Activated naive CD8-positive, alpha-beta T cell treated with anti-CD3 and anti-CD28 coated beads, Interleukin-2, amount 50 U/mL, for 16 hours (primary cell): ENCODE measurements around the gene CNDP2.
"Not testable (repeated sequence)": the region's sequence is repeated elsewhere in the genome, so short reads cannot be mapped to it uniquely, and the experiment has no call there.

ENCODE experiments used
- DNase-seq: peaks from one replicate; pipeline ENCODE4 v3.0.0-alpha.2; 2020; ENCODE audit warnings: low read depth, low spot score

Gene CNDP2

DNA sequence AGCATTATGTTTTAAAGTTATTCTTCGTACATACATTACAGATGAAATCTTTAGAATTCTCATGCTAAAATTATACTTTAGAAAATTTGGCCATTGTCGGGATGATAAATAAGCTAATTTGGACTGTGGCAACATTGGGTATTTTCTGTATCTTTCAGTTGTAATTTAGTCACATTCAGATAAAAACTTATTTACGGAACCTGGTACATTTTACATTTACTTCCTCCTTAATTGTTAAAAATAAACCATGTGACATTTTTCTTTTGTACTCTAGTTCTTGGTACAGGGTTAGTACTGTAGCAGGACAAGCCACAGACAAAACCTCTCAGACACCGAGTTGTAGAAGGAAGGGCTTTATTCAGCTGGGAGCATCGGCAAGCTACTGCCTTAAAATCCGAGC lies 4.2 kb downstream of the CNDP2 start:
- DNase-seq = no peak

DNA sequence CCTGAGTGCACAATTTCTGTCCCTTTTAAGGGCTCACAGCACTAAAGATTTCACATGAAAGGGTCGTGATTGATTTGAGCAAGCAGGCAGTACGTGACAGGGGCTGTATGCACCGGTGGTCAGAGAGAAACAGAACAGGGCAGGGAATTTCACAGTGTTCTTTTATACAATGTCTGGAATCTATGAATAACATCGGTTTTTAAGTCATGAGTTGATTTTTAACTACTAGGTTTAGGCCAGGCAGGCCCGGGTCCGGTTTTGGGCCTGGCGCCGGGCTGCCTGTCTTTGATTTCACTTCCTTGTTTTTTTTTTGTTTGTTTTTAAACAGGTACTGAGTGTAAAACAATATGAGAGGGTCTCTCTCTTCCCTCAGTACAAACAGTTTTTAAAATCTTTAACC lies 4.6 kb downstream of the CNDP2 start:
- DNase-seq = not testable (repeated sequence)

DNA sequence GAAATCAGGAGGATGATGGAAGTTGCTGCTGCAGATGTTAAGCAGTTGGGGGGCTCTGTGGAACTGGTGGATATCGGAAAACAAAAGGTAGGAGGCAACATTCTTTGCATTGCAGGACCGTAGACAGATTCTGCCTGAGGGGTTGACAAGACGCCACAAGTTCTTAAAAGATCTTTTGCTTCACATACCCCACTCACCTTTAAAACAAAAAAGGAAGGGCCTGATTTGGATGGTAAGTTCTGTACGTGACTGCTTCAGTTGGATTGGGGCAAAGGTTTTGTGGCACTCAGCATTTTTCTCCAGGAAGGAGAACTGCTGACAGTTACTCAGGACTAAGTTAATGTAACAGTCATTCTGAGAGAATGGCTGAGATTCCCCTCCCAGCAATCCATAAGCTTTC lies 5.2 kb downstream of the CNDP2 start:
- no peak for DNase-seq

DNA sequence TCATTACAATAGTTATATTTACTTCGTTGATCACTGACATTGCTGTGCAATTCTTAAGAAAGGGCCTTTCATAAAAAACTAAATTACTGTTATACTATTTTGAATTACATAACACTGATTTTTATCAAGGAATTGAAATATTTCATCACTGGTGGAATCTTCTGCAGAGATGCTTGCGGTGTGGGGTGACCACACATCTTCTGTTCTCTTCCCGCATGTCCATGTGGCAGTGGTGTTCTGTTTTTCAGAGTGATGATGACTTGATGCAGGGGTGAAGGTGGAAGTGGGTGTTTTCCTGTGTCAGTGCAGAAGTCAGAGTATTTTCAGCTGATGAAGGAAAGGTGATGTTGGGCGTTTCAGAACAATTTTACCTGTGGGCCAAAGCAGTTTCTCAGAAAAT lies 7.0 kb downstream of the CNDP2 start:
- DNase-seq = no peak

DNA sequence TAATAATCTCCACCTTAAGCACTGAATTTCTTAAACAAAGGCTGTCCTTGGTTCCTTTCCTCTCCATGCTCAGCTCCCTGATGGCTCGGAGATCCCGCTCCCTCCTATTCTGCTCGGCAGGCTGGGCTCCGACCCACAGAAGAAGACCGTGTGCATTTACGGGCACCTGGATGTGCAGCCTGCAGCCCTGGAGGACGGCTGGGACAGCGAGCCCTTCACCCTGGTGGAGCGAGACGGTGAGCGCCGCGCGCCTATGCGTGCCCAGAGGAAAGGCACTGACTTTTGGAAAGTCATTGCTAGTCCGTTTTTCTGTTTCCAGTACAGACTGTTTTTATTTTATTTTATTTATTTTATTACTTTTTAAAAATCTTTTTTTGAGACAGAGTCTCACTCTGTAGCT lies 9.6 kb downstream of the CNDP2 start:
- DNase-seq = no peak

DNA sequence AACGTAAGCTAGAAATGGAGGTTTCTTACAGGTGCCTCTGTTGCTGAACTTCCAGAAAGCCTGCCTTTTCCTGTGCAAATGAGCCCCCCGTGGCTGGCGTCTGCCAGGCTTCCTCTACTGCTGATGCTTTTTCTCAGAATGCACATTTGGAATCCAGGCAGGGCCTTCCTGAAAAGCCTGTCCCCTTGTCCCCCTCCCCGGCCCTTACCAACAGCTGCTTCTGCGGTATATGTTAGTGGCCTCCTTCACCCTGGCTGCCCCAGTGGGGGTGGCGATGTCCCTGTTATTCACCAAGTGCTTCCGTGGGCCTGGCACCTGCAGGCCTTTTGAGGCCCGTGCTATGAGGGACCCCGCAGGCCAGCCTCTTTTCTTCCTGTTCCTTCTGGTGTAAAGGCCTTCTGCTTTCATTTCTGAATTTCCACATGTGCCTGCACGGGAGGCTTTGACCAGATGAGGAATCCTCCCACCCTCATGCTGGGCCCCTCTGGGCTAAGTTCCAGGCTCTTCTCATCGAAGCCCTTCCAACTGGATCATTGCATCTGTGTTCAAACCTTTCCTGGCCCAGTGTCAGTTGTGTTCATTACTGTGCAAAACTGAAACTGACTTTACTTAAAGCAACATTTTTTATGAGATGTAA lies 10.4 kb downstream of the CNDP2 start:
- DNase-seq = no peak

DNA sequence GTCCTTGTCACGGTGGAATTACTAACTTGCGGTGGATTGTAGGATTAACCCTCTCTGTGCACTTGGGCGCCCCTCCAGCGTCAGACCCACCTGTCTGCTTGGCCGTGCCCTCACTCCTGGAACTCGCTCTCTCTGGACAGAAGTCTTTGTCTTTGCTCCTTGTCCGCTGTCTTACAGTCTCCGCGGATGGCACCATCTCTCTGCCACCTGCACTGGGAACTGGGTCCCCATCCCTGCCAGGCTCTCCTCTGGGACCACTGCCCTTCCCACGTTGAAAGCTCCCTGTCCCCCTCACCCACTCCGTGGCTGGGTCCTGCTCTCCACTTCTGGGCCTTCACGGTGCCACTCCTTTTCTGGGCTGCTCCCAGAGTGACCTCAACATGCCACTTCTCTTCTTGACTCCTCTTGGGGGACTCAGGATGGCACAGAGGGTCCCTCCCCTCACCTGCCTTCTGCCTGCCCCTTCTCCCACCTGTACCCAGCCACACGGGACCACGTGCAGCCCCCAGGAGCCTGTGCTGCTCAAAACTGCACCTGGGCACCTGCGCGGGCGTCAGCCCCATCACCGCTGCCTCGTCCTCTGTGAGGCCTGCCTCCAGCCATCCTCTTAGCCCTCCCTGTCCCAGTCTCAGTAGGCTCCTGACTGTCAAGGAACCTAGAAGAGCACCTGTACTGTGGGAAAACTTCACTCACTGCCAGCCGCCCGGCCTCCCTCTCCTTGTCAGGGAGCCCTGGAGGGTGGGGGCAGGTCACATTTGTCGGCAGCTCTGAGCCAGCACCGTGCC lies 11.1 kb downstream of the CNDP2 start:
- no peak for DNase-seq

DNA sequence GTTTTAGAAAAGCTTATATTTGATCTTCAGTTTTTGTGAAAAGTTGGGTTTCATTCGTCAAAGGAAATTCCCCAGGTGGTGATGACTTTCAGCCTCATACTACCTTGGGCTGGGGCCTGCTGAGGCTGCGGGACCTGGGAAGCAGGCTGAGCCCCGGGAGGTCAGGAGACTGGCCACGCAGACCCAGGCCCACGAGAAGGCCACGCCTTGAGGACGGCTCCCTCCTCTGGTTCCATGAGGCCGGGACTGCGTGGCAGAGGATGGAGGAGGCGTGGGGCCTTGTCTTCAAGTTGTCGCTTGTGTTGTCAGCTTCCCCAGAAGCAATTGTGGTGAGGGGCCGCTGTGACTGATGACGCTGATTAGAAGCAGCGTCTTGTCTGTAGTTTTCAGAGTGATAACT lies 11.8 kb downstream of the CNDP2 start:
- no peak for DNase-seq

DNA sequence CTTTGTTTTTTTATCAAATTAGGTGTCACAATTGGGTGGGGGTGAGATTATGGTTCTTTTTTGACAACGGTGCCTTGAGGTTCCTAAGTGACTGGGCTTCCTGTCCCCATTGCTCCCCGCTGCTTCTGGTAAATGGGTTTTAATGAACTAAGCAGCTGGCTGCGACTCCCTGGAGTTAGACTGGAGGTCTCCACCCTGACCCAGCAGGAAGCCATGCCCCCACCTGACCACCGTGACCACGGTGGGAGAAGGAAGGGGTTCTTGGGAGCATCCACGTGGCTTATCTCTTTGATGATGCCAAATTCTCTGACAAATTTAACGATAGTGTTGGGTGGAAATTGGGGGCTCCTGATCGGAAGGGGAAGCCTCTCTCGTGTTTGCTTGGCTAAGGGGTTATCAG lies 12.2 kb downstream of the CNDP2 start:
- DNase-seq = no peak

DNA sequence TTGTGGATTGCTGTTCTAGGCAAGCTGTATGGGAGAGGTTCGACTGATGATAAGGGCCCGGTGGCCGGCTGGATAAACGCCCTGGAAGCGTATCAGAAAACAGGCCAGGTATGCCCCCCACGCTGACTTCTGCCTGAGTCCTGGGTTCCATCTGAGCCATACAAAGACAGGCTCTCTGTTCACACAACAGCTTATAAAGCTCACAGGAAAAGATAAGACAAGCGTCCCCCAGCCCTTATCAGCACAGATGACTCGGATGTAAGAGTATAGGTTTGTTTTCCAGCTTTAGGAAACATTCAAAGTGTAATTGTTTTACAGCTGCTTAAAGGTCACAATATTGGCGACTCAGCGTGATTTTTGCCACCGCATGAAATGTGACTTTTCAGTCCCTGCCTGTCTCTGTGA lies 12.7 kb downstream of the CNDP2 start:
- DNase-seq = no peak

DNA sequence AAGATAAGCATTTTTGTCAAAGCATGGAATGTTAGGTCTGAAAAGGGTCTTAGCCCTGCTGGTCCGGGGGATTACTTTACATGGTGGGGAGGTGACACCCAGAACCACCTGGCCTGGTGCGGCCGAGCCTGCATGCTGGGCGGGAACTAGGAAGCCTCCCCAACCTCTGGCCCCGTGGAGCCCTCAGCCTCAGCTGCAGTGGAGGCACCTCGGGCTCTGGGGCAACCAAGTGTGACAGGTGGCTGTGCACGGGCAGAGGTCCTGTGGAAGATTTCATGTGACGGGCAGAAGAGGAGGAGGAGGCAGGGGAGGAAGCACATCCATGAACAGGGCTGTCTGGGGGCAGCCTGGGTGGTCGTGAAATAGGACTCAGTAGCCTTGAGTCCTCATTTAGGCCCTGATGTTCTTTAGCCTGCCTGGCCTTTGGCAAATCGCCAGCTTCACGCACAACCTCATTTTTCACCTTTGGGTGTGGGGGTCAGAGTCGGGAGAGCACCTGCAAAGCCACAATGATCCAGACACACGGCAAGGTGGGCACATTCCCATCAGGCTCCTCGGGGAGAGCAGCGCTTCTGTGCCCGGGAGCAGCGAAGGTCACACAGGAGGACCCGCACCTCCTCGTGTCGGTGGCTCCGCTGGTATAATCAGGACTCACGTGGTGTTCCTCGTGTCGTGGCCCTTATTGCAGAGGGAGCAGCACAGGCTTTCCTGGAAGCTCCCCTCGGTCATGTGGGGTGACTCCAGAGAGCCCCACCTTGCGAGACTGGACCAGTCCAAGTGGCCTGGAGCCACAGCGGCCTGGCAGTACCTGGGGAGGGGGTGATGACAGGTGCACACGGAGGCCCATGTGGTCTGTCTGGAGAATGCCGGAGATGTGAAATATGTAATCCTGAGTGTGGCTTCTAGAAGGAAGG lies 13.9 kb downstream of the CNDP2 start:
- no peak for DNase-seq

DNA sequence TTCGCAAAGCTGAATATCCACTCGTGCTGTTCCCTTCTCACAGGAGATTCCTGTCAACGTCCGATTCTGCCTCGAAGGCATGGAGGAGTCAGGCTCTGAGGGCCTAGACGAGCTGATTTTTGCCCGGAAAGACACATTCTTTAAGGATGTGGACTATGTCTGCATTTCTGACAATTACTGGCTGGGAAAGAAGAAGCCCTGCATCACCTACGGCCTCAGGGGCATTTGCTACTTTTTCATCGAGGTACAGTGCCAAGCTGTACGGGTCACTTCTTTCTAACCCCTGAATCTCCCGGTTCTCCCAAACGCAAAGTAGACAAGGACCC lies 14.6 kb downstream of the CNDP2 start:
- no peak for DNase-seq

DNA sequence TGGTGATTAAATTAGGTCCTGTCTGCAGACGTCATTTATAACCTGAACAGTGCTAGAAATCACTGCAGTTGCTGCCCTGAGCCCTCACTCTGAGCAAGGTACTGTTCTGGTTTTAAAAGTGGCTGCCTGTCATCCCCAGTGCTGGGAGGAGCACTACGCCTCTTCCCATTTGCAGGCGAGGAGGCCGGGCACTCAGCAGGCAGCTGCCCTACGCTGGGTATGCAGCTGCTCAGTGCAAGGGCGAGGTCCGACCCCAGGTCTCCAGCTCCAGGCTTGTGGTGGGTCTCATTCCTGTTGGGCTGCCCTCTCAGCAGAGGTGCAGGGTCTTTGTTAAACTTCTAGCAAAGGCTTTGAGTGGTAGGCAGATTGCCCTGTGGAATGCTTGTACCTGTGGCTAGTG lies 15.7 kb downstream of the CNDP2 start:
- DNase-seq = no peak

DNA sequence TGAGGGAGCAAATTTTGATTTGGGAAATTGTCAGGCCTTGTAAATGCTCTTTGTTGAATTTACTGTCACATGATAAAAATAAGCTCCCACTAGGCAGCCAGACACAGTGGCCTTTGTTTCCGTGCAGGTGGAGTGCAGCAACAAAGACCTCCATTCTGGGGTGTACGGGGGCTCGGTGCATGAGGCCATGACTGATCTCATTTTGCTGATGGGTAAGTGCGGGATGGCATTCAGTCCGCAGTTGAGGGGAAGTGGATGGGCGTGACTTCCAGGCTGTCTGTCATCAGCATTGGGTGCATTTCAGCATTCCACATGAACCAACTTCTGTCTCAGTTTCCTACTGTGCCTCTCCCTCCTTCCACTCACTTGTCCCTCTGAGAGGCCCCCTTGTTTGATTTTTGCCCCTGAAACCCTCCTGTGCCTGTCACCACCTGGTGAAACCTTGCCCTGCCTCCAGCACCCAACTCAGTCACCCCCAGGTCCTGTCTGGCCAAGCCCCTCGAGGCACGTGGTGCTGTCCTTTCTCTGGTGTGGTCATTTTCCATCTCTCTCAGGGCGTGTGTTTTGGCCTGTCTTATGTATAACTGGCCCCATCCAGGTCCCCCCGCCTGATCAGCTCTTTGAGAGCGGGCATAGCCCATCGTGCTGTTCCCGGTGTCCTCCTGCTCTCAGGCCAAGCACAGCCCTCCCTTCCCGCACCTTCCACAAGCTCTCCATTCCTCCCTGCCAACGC lies 16.3 kb downstream of the CNDP2 start:
- DNase-seq = no peak

DNA sequence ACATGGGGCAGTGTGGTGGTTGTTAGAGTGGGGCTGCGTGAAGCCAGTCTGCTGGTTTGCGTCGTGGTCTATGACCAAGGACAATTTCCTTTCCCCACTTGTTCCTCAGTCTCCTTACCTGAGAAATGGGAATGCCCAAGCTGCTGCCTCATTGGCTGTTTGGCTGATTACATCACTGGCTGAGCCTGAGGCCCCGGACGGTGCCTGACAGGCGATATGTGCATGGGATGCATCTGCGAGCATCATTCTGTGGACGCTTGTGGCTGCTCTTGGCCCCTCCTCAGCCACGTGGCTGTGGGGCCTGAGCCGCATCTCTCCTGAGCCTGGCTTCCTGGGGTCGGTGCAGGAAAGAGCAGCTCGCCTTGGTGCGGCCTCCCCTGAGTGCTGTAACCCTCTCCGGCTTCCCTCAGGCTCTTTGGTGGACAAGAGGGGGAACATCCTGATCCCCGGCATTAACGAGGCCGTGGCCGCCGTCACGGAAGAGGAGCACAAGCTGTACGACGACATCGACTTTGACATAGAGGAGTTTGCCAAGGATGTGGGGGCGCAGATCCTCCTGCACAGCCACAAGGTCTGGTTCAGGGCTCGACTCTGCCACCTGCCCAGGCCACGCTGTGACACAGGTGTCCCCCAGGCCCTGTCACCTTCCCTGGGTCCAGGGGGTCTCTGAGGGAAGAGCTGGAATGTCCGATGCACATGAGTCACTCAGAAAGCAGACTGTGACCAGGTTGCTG lies 17.2 kb downstream of the CNDP2 start:
- no peak for DNase-seq

DNA sequence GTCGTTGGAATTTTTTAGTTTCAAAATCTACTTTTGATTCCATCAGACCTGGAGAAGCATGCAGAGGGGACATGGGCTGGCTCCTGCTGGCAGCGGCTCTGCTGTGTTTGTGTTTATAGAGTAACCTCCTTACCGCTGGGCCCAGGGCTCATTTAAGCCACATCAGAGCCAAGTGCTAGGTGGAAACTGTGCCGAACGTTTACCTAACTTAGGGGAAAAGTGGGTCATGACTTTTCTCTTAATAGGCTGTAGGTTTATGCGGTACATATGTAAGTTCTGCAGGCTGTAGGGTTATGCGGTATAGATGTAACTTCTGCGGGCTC lies 17.7 kb downstream of the CNDP2 start:
- DNase-seq = no peak

DNA sequence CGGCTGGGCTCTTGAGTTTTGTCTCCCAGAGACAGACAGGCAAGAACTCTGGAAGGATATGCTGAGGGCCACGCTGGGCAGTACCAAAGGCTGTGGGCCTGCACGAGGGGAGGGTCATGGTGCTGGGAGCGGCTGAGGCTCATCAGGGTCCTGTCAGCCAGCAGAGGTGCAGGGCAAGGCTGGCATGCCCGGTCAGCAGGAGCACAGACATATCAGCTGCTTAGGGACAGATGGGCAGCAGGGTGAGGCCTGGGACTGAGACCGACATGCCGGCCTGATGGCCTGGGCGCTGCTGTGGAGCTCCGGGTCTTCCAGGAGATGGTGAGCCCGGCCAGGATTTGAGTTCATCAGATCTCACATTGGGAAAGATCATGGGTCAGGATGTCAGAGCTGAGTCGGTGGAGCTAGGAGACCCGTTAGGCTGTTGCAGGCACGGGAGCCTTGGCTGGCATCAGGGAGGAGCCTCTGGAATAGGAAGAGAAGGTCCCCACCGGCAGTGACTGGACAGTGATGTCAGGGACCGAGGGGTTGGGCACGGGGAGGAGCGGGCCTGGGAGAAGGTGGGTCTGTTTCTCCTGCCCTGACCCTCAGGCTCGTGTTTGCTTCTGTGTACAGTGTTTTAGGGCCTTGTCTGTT lies 18.8 kb downstream of the CNDP2 start:
- no peak for DNase-seq

DNA sequence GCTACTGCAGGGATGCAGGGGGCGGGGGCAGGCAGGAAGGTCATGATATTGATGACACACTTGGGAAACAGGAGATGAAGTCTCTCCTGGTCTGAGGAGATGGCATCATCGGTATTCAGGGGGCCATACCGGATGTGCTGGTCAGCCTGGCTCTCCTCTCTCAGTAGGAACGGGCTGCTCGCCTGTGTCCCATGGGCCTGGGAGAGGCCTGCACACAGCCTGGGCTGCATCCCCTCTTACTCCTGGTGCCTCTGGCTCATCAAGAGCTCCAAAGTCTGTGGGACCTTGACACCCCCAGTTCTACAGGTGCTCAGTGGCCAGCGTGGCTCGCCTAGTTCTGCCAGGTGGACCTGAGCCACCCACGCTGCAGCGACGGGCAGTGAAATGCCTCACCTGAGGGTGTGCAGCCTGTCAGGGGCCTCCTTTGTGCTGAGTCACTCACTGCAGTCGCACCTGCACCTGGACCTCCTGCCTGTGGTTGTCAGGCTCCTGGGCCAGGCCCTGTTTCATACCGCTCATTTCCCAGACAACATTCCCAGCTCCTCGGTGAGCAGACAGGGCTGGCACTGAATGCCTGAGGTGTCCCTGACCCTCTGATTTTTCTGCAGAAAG lies 19.6 kb downstream of the CNDP2 start:
- DNase-seq = no peak

DNA sequence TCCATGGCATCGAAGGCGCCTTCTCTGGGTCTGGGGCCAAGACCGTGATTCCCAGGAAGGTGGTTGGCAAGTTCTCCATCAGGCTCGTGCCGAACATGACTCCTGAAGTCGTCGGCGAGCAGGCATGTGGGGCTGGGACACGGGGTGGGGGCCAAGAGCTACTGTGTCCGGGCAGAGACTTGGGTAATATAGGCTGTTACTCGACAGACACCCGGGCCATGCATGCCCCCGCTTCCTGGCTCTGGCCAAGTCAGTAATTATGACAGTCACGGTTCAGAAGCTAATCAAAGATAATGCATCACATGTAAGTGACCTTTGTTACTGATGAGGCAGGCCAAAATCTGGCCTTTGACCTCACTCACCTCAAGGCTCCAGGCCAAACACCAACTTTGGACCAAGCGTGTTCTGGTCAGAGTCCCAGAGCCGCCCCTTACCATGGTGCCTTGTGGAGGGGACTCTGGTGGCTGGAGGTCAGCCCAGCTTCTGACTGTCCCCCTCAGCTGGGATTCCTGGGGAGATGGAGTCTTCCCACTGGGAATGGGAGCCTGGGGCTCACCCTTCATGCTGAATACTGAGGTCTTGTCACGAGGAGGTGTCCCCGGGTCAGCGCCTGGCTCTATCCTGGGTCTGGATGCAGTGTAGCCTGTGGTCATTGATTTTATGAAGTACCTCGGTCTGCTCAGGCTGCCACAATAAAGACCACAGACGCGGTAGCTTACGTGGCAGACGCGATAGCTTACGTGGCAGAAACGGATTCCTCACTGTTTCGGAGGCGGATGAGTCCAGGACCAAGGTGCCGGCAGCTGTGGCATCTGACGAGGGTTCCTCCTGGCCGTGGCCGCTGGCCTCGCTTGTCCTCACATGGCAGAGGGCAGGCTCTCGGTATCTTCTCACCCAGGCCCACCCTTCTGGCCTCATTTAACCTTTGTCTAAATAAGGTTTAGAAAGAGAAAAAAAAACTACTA lies 20.4 kb downstream of the CNDP2 start:
- no peak for DNase-seq
